H1 (cell line): ENCODE results near the gene RSU1. TPM values are rescaled to one million over a fixed set of nuclear protein-coding genes. Genes with fewer than 3 reads are reported as not detected.

ENCODE experiments used
- SAP30 ChIP-seq: fragments of 300-600 bp; sonication (generic); IDR thresholded peaks from 2 replicates; pipeline ENCODE4 v1.7.1; 2012; ENCODE audit warnings: low read length, moderate library complexity, mild to moderate bottlenecking, inconsistent platforms; ENCODE audit not compliant: insufficient read depth, insufficient replicate concordance
- SUZ12 ChIP-seq: fragments of 200-600 bp; sonication (generic); IDR thresholded peaks from 2 replicates; pipeline ENCODE4 v1.6.1; 2012; ENCODE audit warnings: mild to moderate bottlenecking, inconsistent platforms, low read length, moderate library complexity, mixed read lengths
- polyA plus RNA-seq, 7 experiments: library from polyadenylated mRNA; depleted of rRNA in 3 of 7; stranded (reverse) in 5 of 7; unstranded in 2 of 7; fragments of >200 nt in 5 of 7; fragments of 200-250 nt in 2 of 7; gene quantifications; 1 replicate in 5 of 7; 2 replicates in 1 of 7; 4 replicates in 1 of 7; pipeline versions ENCODE4 v1.2.1 to v1.2.3, GENCODE V29; 2011 to 2013; ENCODE audit warnings: missing spikeins in 2 of 7, mixed read lengths in 2 of 7
- total RNA-seq: library from RNA; stranded (reverse); fragmentation: NEBNext Ultra II Directional; extraction: Animal tissue kit (Norgen Biotek cat#: 25700); gene quantifications from 2 replicates; pipeline ENCODE4 v1.2.1, GENCODE V29; 2021

RSU1 gene
- total and polyA plus RNA-seq, 2 of the 8 experiments (the other 6 are each of a cell fraction or from before 2014, with no cell fraction given) = 50.0 to 68.2 TPM

DNA sequence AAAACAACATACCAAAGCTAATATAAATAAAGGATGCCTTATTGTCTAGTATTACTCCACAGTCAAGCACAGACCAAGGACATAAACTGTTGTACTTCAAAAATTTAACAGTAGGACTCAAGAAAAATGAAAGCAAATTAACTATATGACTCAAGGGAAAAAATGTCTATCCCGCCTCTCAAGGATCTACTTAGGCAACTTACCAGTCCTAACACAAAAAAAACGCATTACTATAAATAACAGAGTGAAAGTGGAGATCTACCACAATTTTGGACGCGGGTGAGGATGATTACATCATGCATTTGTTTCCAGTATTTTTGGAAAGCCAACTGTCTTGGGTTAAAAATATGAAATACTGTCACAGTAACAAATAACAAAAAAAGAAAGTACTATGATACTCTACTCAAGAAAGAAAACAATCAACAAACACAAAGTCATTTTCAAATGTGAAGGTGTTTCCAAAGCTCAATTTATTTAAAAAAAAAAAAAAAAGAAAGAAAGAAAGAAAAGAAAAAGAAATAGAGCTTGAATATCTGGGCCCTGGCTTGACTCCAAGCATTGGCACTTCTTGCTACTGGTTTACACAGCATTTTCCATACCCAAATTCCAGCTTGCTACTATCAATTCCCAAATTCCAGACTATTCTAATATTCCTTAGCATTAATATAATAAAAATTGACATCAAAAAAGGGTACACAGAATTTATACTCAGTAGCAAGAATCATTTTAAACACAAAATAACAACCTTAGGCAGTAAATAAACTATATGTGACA lies 99.4 kb downstream of the RSU1 start (continued):
- no peak for TF ChIP-seq SAP30
- TF ChIP-seq SUZ12 = no peak
